Pancreas (tissue), 10 donors: ENCODE measurements around the gene KLHDC1. TPM values are rescaled to one million over a fixed set of nuclear protein-coding genes. Genes with fewer than 3 reads are reported as not detected.
"Not testable (repeated sequence)": the region's sequence is repeated elsewhere in the genome, so short reads cannot be mapped to it uniquely, and the experiment has no call there.

Experiments used
- ATAC-seq, 4 donors: fragments of 200-7000 bp; cut with Tn5 transposase; one replicate each; pipeline versions ENCODE4 v1.8.0 to v1.9.1; 2020; ENCODE audit warnings: mild to moderate bottlenecking in 4 of 4, moderate library complexity in 4 of 4
- DNase-seq, 6 donors: peaks; one replicate each; pipeline ENCODE4 v3.0.0-alpha.2; 2020
- FAIRE-seq: peaks from 2 replicates; lab custom pipeline; 2012; peaks lifted over from hg19 to GRCh38; lab: Jason Lieb, UNC
- H3K27ac ChIP-seq, 4 donors: fragments of 200-600 bp; sonication (generic); 1 replicate in 3 of 4; 2 replicates in 1 of 4; pipeline versions ENCODE4 v1.5.0 to v1.8.0; 2020
- H3K27me3 ChIP-seq, 4 donors: fragments of 200-600 bp; one replicate each; pipeline ENCODE4 v1.8.0; 2021
- H3K36me3 ChIP-seq, 3 donors: fragments of 200-600 bp; sonication (generic) in 1 of 3; one replicate each; pipeline versions ENCODE4 v1.5.0 to v1.8.0; 2020 to 2021
- H3K4me1 ChIP-seq, 3 donors: fragments of 200-600 bp; one replicate each; pipeline ENCODE4 v1.8.0; 2021
- H3K4me3 ChIP-seq, 4 donors: fragments of 200-600 bp; sonication (generic) in 2 of 4; one replicate each; pipeline versions ENCODE4 v1.5.0 to v1.8.0; 2020 to 2021
- H3K9me3 ChIP-seq, 4 donors: fragments of 200-600 bp; one replicate each; pipeline ENCODE4 v1.8.0; 2021
- CTCF ChIP-seq, 4 donors: fragments of 200-600 bp; sonication (generic) in 3 of 4; IDR thresholded peaks; one replicate each; pipeline versions ENCODE4 v1.5.0 to v1.8.0; 2021; ENCODE audit warnings: antibody characterized with exemption in 4 of 4
- WGBS, 2 donors: extraction: QIAGEN DNeasy Blood & Tissue Kit; methylation state at CpG; one replicate each; pipeline ENCODE4 v1.1.7; 2013; 5-methylcytosine and 5-hydroxymethylcytosine counted together
- intact Hi-C, 3 donors: fragments of 100-400 bp; cut with DNase I; formaldehyde crosslinking; loops; one replicate each; pipeline versions ENCODE4 v1.11.1 to v1.14.2; 2022
- polyA plus RNA-seq, 2 donors: library from polyadenylated mRNA; stranded (reverse); fragments of 200-250 nt; gene quantifications; one replicate each; pipeline ENCODE4 v1.2.3, GENCODE V29; 2013
- total RNA-seq, 6 donors: library from RNA; stranded (reverse); fragmentation: NEBNext Ultra II Directional in 4 of 6; extraction: Animal tissue kit (Norgen Biotek cat#: 25700) in 4 of 6; gene quantifications; one replicate each; pipeline versions ENCODE4 v1.2.1 to v1.2.4, GENCODE V29; 2021 to 2023
- donor health status: healthy with polysubstance abuse.
- donor health status: DM: no; HTN: no; CAD: no; lungs with moderate emphysema.
- donor health status: DM: no; HTN: no; CAD: no.
- donor health status: control.
- donor health status: control.
- donor health status: Bipolar disorder and iron deficiency.
- donor health status: DM: yes; HTN: yes; CAD: no.
- donor health status: DM: no; HTN: no; CAD: no.
- donor health status: DM: no; HTN: no; CAD: no.
- donor health status: DM: yes; HTN: yes; CAD: no.

KLHDC1 gene
- total and polyA plus RNA-seq, 8 donors = 1.2 to 4.8 (median 3.8) TPM

GRCh38 chr14:49692193-49692757 is 645 bp upstream of the KLHDC1 start:
- Histone ChIP-seq H3K9me3 (no peaks in the 10 kb centered on the region), H3K4me1 (peaks cover 0 to 4% (median 3%) of the 10 kb centered on the region in 3 donors), H3K36me3 (no peaks in the 10 kb centered on the region), H3K27me3 (no peaks in the 10 kb centered on the region), H3K4me3 (peak overlapping the region; percentile 53 to 86 (median 72)), H3K27ac (peak overlapping the region; percentile 89 to 95 (median 94))
- TF ChIP-seq CTCF (IDR thresholded peaks at IDR 0.05) = no peak
- FAIRE-seq = no peak
- no peak for ATAC-seq
- DNase-seq = no peak
- intact Hi-C loops = no loop called here
- 32 to 40% methylated on average over 6 of the region's 6 CpGs for WGBS, 2 donors

- ATAC-seq, H3K36me3 ChIP-seq, intact Hi-C loops, FAIRE-seq, H3K27me3 ChIP-seq, H3K4me1 ChIP-seq, H3K9me3 ChIP-seq: not testable (repeated sequence)
- peak overlapping the region; percentile 89 to 95 (median 94) for H3K27ac ChIP-seq
- 7 to 10% methylated on average over 12 to 13 of the region's 13 CpGs for WGBS, 2 donors
- peak overlapping the region; percentile 53 to 86 (median 72) for H3K4me3 ChIP-seq
- DNase-seq = peak in 1 of 6 donors; percentile 13
These were observed 810 bp downstream of the KLHDC1 start for GRCh38 chr14:49693735-49694124.

GRCh38 chr14:49702725-49703124 is 9.8 kb downstream of the KLHDC1 start:
- Histone ChIP-seq H3K9me3 (no peaks in the 10 kb centered on the region), H3K4me3 (no peak overlapping the region), H3K27ac (no peak overlapping the region), H3K4me1 (no peaks in the 10 kb centered on the region), H3K27me3 (no peaks in the 10 kb centered on the region), H3K36me3 (no peaks in the 10 kb centered on the region)
- FAIRE-seq (no peak), DNase-seq (no peak), ATAC-seq (no peak)
- no peak for TF ChIP-seq CTCF (IDR thresholded peaks at IDR 0.05)
- 87 to 88% methylated on average over 4 of the region's 4 CpGs for WGBS, 2 donors
- intact Hi-C loops = no loop called here

GRCh38 chr14:49703965-49704364 is 11.0 kb downstream of the KLHDC1 start:
- Histone ChIP-seq H3K36me3 (no peaks in the 10 kb centered on the region), H3K27ac (no peak overlapping the region), H3K9me3 (no peaks in the 10 kb centered on the region), H3K4me3 (no peak overlapping the region), H3K27me3 (no peaks in the 10 kb centered on the region), H3K4me1 (no peaks in the 10 kb centered on the region)
- no peak for TF ChIP-seq CTCF (IDR thresholded peaks at IDR 0.05)
- 81 to 87% methylated on average over 3 of the region's 3 CpGs for WGBS, 2 donors
- intact Hi-C loops = no loop called here
- FAIRE-seq = no peak
- ATAC-seq = no peak
- no peak for DNase-seq

- FAIRE-seq, H3K27me3 ChIP-seq, H3K9me3 ChIP-seq, H3K27ac ChIP-seq, ATAC-seq, H3K4me1 ChIP-seq, H3K36me3 ChIP-seq, DNase-seq, intact Hi-C loops, H3K4me3 ChIP-seq: not testable (repeated sequence)
- 88 to 89% methylated on average over 4 of the region's 4 CpGs for WGBS, 2 donors
These were observed 11.6 kb downstream of the KLHDC1 start for GRCh38 chr14:49704471-49704870.

GRCh38 chr14:49710993-49711392 is 18.1 kb downstream of the KLHDC1 start:
- ATAC-seq, H3K4me3 ChIP-seq, H3K4me1 ChIP-seq, intact Hi-C loops, H3K36me3 ChIP-seq, H3K9me3 ChIP-seq, H3K27me3 ChIP-seq, DNase-seq, H3K27ac ChIP-seq, FAIRE-seq: not testable (repeated sequence)
- WGBS, 2 donors = 96 to 97% methylated on average over 11 of the region's 11 CpGs
